OCI-LY3 (cell line): ENCODE results near the gene NUP93.

Experiments
- CTCF ChIP-seq: fragments of 200-600, 300-600 bp; sonication (generic); IDR thresholded peaks from 2 replicates; pipeline ENCODE4 v1.5.1; 2014; ENCODE audit warnings: antibody characterized with exemption, low read length, low read depth
- EZH2phosphoT487 ChIP-seq: fragments of 200-600 bp; shearing (Covaris generic); IDR thresholded peaks from 2 replicates; pipeline ENCODE4 v1.6.1; 2018; ENCODE audit warnings: antibody characterized with exemption, mixed run types, low read depth

- TF ChIP-seq CTCF (no peak), EZH2phosphoT487 (no peak)
These were observed 108.9 kb downstream of the NUP93 start for GRCh38 chr16:56838622-56839337.
